ENCODE data around the gene SULT2B1. TPM values are rescaled to one million over a fixed set of nuclear protein-coding genes. Genes with fewer than 3 reads are reported as not detected.
A peak's percentile ranks its signal among the peaks of the same experiment; 100 is the strongest.

Gene SULT2B1
- polyA plus RNA-seq, 1 donor from 2014 or later: not detected

GRCh38 chr19:48617146-48617937, 65.4 kb downstream of the SULT2B1 start:
- no peak overlapping the region for H3K27ac ChIP-seq (ENCODE audit: low read length)

GRCh38 chr19:48618278-48618915, 66.4 kb downstream of the SULT2B1 start:
- no peak for TF ChIP-seq EP300 (conservative IDR thresholded peaks at IDR 0.05; ENCODE audit: poor library complexity, severe bottlenecking)
- Histone ChIP-seq H3K79me2 (replicated peaks; ENCODE audit: insufficient read depth, low read length) (peaks cover 24% of the 10 kb centered on the region), H3K9me3 (ENCODE audit: low read length) (no peaks in the 10 kb centered on the region), H3K9me2 (ENCODE audit: insufficient read depth, low read length) (no peaks in the 10 kb centered on the region), H3K9ac (ENCODE audit: low read length) (peak overlapping the region; percentile 88), H2AFZ (ENCODE audit: low read depth, low read length) (peak overlapping the region; percentile 52), H3K4me3 (ENCODE audit: low read length) (peak overlapping the region; percentile 88), H4K20me1 (ENCODE audit: insufficient read depth) (peaks cover 4% of the 10 kb centered on the region), H3K27ac (ENCODE audit: low read length) (peak overlapping the region; percentile 83), H3K27me3 (ENCODE audit: insufficient read depth, low read depth, low read length) (no peaks in the 10 kb centered on the region), H3K4me2 (ENCODE audit: low read length) (peak overlapping the region; percentile 88), H3K36me3 (ENCODE audit: insufficient read depth, low read length) (peaks cover 3% of the 10 kb centered on the region), H3F3A (ENCODE audit: insufficient read depth, low read length, poor library complexity, severe bottlenecking) (peaks cover 2% of the 10 kb centered on the region)

More at GRCh38 chr19:48617146-48617937, 65.4 kb downstream of the SULT2B1 start:
- Histone ChIP-seq H3K4me3 (ENCODE audit: low read length) (peak overlapping the region; percentile 88), H3K9ac (ENCODE audit: low read length) (peak overlapping the region; percentile 88), H3K36me3 (ENCODE audit: insufficient read depth, low read length) (peaks cover 3% of the 10 kb centered on the region), H2AFZ (ENCODE audit: low read depth, low read length) (no peak overlapping the region), H3K79me2 (replicated peaks; ENCODE audit: insufficient read depth, low read length) (peaks cover 24% of the 10 kb centered on the region), H3K9me3 (ENCODE audit: low read length) (no peaks in the 10 kb centered on the region), H3K27me3 (ENCODE audit: insufficient read depth, low read depth, low read length) (no peaks in the 10 kb centered on the region), H3F3A (ENCODE audit: insufficient read depth, low read length, poor library complexity, severe bottlenecking) (no peaks in the 10 kb centered on the region), H4K20me1 (ENCODE audit: insufficient read depth) (peaks cover 4% of the 10 kb centered on the region), H3K9me2 (ENCODE audit: insufficient read depth, low read length) (no peaks in the 10 kb centered on the region), H3K4me2 (ENCODE audit: low read length) (peak overlapping the region; percentile 88)
- no peak for TF ChIP-seq CTCF (IDR thresholded peaks at IDR 0.05; ENCODE audit: poor library complexity, severe bottlenecking)
- TF ChIP-seq EP300 (conservative IDR thresholded peaks at IDR 0.05; ENCODE audit: poor library complexity, severe bottlenecking): no peak
- no peak for TF ChIP-seq POLR2AphosphoS5 (IDR thresholded peaks at IDR 0.05)
- no peak for TF ChIP-seq RAD21 (conservative IDR thresholded peaks at IDR 0.05)
- no peak for TF ChIP-seq SMC3 (conservative IDR thresholded peaks at IDR 0.05; ENCODE audit: poor library complexity)

- peaks cover 24% of the 10 kb centered on the region for H3K79me2 ChIP-seq (replicated peaks; ENCODE audit: insufficient read depth, low read length)
- peak within 1 kb of the TSS; percentile 52 for H2AFZ ChIP-seq (ENCODE audit: low read depth, low read length)
These were observed 67.1 kb downstream of the SULT2B1 start, which contains the start of the genes RPL18 and SPHK2 for GRCh38 chr19:48618916-48619691. RPL18 (minus strand) TSS chr19:48619178; CDS start chr19:48619143, 35 bp downstream. SPHK2 (plus strand) TSS chr19:48619506; CDS start chr19:48620515, 1,009 bp downstream.

More at GRCh38 chr19:48618916-48619691, 67.1 kb downstream of the SULT2B1 start, which contains the start of the genes RPL18 and SPHK2:
- peak within 1 kb of the TSS; percentile 88 for H3K4me3 ChIP-seq (ENCODE audit: low read length)
- TF ChIP-seq REST (IDR thresholded peaks at IDR 0.05; ENCODE audit: borderline replicate concordance) (peak; percentile 96), EZH2 (IDR thresholded peaks at IDR 0.05; ENCODE audit: borderline replicate concordance, insufficient read depth, low read length, poor library complexity, severe bottlenecking) (no peak), TAF1 (IDR thresholded peaks at IDR 0.05; ENCODE audit: low read depth) (peak; percentile 96), POLR2AphosphoS5 (IDR thresholded peaks at IDR 0.05) (peak; percentile 96), CTCF (IDR thresholded peaks at IDR 0.05; ENCODE audit: poor library complexity, severe bottlenecking) (peak; percentile 45), RAD21 (conservative IDR thresholded peaks at IDR 0.05) (peak; percentile 38), EP300 (conservative IDR thresholded peaks at IDR 0.05; ENCODE audit: poor library complexity, severe bottlenecking) (peak; percentile 86), SMC3 (conservative IDR thresholded peaks at IDR 0.05; ENCODE audit: poor library complexity) (peak; percentile 54), MXI1 (conservative IDR thresholded peaks at IDR 0.05; ENCODE audit: poor library complexity, severe bottlenecking) (peak; percentile 88)
- H3K9me2 ChIP-seq (ENCODE audit: insufficient read depth, low read length): no peaks in the 10 kb centered on the region
- H3K9ac ChIP-seq (ENCODE audit: low read length): peak within 1 kb of the TSS; percentile 88
- H3K4me2 ChIP-seq (ENCODE audit: low read length): peak within 1 kb of the TSS; percentile 90
- no peaks in the 10 kb centered on the region for H3K27me3 ChIP-seq (ENCODE audit: insufficient read depth, low read depth, low read length)
- H3K27ac ChIP-seq (ENCODE audit: low read length): peak within 1 kb of the TSS; percentile 83
- H4K20me1 ChIP-seq (ENCODE audit: insufficient read depth): peaks cover 4% of the 10 kb centered on the region
- H3K9me3 ChIP-seq (ENCODE audit: low read length): no peaks in the 10 kb centered on the region
- peaks cover 5% of the 10 kb centered on the region for H3F3A ChIP-seq (ENCODE audit: insufficient read depth, low read length, poor library complexity, severe bottlenecking)
- peaks cover 3% of the 10 kb centered on the region for H3K36me3 ChIP-seq (ENCODE audit: insufficient read depth, low read length)

Data from neural cell (in vitro differentiated cells).